HL-60/S4 treated with phorbol 12-myristate 13-acetate at 8.2 ng/mL for 4 days and 3 days (cell line): ENCODE data around the gene LMTK2.

Source experiments
- in situ Hi-C: fragments of 300-500 bp; cut with MboI; formaldehyde crosslinking; loops from 2 replicates; pipeline ENCODE4 v1.15.0; 2022; ENCODE audit warnings: low sequenced_read_pairs

The LMTK2 gene

DNA sequence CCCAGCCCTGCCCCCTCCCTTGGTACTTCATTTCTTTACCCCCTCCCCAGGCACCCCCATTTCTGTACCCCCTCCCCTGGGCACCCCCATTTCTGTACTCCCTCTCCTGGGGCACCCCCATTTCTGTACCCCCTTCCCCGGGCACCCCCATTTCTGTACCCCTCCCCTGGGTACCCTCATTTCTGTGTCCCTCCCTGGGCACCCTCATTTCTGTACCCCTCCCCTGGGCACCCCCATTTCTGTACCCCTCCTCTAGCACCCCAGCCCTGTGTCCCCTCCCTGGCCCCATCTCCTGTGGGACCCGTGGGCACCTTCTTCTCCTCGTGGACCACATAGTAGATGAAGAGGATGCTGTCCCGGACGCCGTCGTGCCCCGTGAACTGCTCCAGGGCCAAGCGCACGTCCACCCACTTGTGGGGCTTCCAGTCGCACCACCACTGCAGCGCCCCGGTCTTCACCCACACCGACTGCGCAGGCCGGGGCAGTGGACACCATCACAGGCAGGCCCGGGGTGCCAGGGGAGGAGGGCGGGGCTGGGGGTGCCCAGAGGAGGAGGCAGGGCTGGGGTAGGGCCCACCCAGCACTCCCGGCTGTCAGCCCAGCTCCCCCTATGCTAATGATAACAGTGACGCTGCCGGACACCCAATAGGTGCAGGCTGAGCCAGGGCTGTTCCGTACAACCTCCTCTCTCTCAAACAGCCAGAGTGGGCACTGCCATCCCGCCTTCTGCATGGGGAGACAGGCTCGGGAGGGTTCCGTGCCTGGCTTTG, 125.0 kb downstream of the LMTK2 start:
- in situ Hi-C loops = no loop called here

DNA sequence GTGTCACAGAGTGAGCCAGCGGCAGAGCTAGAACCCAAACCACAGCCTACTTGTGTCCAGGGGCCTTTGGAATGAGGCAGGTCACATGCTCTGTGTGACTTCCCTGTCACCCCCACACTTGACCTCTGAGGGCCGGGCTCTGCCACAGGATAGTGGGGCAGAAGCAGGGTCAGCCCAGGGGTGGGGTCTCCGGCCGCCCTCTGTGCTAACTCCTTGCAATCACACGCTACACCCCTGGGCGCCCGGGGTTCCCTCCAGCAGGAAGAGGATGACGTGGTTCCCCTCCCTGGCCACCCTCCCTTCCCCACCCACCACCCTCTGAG, 125.6 kb downstream of the LMTK2 start:
- in situ Hi-C loops = no loop called here

DNA sequence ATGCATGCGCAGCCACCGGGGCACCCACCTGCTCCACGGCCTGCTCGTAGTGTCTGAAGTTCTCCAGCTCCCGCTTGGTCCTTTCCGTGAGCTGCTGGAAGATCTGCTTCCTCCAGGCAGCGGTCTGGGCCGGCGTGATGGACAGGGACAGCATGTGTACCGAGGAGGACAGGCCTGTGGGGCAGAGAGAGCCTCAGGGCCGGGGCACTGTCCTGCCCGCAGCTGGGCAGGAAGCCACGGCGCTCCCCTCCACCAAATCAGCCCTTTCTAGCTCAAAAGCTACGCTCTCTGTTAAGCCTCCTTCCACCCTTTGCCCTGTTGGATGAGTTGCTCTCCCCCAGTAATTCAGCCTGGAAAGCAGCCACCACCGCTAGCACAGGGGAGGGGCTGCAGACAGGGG, 126.1 kb downstream of the LMTK2 start:
- in situ Hi-C loops = no loop called here

DNA sequence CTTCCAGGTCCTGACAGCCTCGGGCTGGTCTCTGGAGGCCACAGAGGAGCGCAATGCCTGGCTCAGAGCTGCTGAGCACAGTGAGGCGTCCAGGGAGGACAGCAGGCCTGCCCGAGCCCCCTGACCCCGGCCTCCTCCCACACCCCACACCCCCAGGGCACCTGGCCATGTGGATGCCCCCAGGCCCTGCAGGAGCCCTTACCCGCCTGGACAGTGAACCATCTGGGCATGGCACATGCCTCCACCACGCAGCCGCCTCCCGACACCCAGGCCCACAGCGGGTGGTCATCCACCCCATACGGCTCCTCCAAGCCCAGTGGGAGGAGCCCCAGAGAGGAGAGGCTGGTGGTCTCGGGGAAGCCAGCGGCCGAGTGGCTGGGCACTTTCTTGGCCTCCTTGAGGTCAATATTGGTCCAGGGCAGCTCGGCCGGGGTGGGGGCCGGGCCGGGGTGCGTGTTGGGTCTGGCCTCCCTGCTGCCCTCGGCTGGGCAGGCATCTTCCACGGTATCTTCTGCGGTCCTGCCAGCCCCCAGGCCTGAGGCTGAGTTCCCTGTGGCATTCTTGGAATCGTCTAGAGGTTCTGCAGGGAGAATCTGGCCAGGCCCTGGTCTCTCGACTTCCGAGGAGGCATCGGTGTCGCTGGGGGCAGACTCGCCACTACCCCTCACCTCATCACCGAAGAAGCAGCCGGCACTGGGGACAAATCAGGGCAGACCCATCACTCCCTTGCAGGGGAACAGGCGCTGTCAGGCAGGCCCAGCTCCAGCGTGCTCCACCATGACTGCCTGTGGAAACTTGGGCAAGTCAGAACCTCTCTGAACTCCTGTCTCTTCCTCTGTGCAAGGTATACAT, 126.8 kb downstream of the LMTK2 start:
- in situ Hi-C loops = no loop called here

DNA sequence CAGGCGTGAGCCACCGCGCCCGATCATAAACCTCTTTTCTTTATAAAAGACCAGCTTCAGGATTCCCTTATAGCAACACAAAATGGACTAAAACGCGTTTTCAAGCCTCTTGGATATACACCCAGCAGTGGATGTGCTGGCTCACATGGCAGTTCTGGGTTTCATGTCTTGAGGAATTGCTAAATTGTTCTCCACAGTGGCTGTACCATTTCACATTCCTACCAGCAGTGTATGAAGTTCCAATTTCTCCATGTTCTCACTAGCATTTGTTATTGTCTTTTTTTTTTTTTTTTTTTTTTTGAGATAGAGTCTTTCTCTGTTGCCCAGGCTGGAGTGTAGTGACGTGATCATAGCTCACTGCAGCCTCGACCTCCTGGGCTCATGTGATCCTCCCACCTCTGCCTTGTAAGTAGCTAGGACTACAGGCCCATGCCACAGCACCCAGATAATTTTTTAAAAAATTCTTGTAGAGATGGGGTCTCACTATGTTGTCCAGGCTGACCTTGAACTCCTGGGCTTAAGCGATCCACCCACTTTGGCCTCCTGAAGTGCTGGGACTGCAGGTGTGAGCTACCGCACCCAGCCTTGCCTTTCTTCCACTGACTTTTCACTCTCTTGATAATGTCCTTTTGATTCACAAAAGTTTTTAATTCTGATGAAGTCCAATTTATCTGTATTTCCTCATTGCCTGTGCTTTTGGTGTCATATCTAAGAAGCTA, 127.9 kb downstream of the LMTK2 start:
- in situ Hi-C loops = no loop called here

DNA sequence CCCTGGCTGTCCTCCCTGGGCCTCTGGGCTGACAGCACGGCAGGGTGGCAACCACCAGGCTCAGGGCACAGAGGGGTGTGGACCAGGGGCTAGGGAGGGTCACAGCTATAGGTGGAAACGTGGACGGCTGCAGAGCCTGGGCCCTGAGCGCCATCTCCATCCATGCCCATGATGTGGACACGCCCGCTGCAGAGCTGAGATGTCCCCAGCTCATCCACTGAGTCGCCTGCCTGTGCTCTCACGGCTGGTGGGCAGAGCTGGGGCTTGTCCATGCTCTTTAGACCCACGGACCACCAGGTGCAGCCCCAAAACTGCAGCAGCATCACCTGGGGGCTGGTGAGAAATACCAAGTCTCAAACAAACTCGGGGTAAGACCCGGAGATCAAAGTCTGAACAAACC, 129.2 kb downstream of the LMTK2 start:
- in situ Hi-C loops = no loop called here

DNA sequence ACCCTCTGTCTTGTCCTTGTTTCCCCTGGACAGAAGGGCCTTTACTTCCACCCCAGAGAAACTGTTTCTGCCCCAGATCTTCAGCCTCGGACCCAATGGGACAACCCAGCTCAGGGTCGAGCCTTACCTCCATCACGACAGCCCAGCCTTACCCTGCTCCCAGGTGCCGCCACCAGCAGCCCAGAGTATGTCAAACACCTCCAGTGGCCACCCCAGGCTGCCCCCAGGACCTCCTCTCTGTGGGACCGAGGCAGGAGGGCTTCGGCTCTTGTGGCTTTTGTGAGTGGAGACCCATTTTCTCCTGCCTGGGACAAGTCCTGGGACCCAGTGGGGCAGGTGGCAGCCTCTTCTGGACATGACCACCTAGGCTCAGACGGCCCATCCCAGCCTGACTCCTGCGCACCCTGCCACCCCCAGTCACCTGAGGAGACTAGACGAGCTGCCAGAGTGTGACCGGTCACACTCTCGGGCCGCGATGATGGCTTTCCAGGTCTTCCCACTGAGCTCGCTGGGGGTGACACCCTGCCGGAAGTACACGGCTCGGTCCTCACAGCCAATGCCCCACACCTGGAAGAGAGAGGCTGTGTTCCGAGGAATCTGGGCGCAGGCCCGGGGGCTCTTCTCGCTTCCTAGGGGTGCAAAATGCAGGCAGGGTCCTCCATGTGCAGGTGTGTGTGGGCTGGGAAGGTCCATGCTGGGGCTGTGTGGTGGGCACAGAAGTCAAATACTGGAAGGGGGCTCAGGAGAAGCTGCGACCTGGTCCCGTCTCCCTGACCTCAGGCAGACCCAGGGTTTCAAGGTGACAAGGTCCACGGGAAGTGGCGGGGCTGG, 129.9 kb downstream of the LMTK2 start:
- in situ Hi-C loops = no loop called here

DNA sequence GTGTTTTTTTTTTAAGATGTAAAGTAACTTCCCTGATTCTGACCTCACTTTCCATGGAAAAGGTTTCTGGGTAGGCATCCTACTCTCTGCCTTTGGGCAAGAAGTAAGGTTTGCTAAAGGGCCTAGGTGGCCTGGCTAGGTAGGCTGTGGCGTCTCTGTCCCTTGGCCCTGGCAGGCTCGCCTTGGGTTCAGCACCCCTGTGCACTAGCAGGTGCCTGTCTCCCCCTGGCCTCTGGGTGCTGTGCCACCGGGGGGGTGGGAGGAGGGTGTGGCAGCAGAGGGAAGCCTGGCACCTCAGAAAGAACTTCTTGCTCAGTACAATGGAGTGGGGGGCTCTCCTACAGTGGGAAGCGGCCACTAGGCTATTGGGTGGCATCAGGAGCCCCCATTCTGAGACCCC, 131.4 kb downstream of the LMTK2 start:
- in situ Hi-C loops = no loop called here

DNA sequence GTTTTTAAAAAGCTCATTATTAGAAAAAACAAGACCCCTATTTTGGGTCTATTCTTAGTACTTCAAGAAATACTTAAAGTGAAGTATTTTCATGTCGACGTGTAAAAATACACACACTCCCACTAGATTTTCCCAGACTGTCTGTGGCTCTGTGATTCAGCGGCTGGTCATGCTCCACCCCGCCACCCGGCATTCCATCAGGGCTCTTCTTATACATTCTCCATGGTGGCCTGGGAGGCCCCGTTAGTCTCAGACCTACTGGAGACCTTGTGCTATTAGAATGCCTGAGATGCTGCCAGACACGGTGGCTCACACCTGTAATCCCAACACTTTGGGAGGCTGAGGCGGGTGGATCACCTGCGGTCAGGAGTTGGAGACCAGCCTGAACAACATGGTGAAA, 132.3 kb downstream of the LMTK2 start:
- in situ Hi-C loops = no loop called here

DNA sequence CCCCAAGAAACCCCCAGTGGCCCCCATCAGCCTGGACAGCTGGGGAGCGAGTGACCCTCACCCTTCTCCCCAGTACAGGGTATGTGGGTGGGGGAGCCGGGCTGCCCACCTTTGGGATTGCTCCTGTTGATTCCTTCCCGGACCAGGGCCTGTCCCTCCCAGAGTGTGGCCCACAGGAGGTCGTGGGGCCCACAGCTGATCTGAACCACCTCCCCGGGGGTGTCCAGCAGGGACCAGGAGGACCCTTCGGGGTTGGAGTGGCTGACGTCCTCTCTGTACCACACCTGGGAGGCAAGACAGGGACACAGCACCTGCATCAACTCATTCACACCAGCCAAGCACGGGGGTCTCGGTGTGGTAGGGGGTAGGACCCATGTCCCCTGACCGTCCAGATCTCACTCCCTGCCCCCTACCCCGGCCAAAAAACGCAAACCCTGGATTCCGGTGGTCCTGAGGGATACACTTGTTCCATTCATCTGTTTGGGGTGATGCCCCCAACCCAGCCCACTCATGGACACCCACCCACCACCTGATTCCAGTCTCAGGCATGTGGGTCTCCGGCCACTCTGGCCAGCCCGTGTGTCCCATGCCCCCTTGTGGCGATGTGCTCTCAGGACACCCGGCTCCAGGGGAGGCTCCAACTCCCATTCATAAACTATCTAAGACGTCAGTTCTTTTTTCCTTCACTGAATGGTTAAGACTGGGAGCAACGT, 134.5 kb downstream of the LMTK2 start:
- in situ Hi-C loops = no loop called here

DNA sequence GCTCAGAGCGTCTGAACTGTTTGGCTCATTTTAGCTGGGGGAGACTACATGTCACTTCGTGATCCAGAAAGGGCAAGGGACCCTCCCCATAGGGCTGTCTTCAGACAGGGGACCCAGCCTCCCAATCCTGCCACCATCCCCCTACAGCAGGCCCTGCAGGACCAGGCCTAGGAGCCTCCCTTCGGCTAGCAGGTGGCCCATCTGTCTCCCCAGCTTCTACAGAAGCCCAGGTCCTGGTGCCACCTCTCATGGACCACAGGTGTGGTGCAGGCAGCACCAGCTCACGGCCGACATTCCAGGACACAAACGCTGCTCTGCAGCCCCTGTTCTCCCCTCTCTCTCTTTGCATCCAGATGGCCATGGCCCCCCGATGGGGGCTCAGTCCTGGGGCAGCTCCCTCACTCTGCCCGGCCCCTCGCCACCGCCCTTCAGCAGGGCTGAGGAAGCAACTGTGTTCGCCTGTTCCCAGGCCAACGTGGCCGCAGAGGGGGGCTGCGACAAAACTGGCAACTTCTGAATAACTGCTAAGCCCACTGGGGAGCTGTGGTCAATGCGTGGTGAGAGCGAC, 135.1 kb downstream of the LMTK2 start:
- in situ Hi-C loops = no loop called here

DNA sequence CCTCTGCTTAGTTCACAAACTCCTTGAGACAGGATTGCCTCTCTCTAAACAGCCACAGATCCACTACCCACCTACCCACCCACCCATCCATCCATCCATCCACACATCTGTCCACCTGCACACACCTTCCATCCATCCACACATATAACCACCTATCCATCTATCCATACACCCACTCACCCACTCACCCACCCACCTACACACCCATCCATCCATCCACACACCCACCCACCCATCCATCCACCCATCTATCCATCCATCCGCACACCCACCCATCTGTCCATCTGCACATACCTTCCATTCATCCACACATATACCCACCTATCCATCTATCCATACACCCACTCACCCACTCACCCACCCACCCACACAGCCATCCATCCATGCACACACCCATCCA, 135.7 kb downstream of the LMTK2 start:
- in situ Hi-C loops = no loop called here

DNA sequence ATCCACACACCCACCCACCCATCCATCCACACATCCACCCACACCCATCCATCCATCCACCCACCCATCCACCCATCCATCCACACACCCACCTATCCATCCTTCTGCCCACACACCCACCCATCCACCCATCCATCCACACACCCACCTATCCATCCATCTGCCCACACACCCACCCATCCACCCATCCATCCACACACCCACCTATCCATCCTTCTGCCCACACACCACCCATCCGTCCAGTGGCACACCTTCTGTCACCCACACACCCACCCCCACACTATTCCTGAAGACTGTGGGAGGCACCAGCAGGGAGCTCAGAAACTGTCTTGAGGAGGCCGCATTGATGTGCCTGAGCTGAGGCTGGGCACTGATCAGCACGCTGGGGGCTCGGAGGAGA, 136.3 kb downstream of the LMTK2 start:
- in situ Hi-C loops = no loop called here

DNA sequence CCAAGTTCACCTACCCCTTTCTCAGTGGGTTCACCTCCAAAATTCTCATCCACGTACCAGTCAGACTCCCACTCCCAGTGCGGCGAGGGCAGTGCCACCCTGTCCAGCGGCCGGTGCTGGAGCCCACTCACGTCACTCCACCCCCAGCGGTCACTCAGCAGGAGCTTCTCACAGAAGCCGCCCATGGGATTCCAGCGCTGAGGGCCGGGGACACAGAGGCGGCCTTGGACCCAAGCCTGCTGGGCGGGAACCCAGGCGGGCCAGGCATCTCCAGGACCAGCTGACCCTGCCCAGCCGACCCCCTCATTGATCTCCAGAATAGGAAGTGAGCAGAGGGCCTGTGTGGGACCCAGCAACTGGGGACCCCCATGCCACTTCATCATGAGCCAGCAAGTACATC, 138.2 kb downstream of the LMTK2 start:
- in situ Hi-C loops = no loop called here

DNA sequence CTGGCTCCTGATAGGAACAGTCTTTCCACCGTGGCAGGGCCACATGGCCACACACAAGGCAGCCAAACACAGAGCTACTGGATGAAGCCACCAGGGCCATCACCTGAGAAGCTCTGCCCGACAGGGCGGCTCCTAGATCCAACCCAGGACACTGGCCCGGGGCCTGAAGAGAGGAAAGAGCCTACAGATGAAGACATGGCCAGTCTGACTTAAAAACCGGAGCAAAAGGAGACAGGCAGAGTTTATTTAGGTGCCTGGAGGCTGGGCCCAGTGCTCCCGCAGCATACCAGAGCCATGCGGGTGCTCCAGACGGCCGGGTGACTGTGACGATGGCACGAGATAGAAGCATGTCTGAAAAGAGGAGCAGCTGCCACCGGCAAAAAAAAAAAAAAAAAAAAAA, 141.5 kb downstream of the LMTK2 start:
- in situ Hi-C loops = no loop called here

DNA sequence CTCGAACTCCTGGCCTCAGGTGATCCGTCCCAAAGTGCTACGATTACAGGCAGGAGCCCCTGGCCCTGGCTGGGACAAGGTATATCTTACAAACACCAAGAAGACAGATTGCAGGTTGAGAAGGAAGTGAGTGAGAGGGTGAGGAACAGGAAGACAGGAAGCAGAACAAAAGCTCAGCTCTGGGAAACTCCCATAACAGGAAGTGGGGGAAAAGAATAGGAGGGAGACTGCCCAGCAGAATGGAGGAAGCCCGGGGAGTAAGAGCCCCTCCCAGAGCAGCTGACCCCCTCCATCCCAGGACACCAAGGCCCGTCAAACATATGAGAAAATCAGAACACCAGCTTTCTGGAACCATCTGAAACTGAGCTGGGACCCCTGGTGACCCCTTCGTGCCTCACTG, 142.4 kb downstream of the LMTK2 start:
- in situ Hi-C loops = no loop called here

DNA sequence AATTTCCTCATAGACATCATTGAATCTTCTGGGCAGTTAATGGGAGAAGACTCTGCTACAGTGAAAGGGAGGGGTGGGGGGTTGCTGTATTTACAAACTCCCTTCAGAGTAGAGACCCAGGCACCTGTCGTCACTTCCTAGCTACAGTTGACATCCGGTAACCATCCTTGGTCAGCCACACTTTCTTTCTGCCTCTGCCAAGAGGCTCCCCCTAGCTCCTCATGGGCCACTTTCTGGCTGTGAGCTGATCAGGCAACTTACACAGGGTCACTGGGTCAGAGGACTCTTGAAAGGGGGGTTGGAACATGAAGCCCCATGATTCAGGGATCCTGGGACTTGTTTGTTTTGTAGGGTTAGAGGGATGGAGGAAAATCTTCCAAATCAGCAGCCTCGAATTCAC, 144.1 kb downstream of the LMTK2 start:
- in situ Hi-C loops = no loop called here

DNA sequence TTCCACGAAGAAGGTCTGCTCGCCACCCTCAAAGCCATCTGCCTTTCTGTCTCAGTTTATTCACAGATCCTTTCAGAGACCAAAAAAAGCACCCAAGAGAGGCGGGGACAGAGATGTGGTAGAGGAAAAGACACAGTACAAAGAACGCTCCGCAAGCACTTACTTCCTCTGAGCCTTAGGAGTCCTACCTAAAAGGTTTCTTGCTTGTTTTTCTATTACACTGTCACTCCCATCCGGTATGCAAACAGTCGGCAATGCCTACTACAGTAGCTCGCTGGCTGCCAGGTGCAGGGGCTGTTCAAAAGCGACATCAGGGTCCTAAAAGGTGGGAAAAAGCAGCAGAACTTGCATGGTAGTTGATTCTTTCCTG, 144.6 kb downstream of the LMTK2 start:
- in situ Hi-C loops = no loop called here

DNA sequence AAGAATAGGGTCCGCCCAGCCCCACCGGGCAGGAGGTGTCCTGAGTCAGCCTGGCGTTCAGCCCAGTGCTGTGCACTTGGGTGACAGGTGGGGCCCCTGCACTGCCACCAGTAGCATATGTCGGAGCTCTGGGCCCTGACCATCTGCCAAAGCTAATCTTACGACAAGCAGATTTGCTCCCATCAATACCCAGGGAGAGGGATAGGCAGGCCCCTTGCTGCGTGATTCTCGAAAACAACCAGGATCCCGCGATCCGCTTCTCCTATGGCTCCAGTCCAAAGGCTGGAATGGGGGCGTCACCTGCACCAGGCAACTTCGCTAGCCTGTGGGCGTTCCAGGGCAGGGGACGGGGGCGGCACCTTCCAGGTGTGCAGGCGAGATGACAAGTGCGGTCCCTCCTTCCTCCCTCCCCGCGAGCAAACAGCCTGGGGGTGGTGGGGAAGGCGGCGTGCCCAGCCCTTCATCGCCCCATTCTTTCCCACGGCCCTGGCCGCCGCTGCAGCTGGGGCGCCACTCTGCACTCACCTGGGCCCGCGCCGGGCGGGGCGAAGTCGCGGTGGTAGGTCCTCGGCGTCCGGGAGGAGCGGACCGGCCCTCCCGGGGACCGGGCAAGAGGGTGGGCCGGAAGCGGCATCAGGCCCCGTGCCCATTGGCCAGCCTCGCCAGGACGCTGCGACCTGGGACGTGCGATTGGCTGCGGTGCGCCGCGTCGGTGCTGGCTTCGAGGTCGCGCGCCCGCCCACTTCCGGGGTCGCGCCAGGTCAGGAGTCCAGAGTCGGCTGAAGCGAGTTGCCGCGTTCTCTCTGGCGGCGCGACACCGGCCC, 145.2 kb downstream of the LMTK2 start, which contains the start of gene TECPR1:
TECPR1 (minus strand) TSS at position 632 of the 824 bp plus-strand sequence. CDS start 6,086 bp downstream, outside the sequence.
- in situ Hi-C loops = no loop called here
